Fibroblast of pulmonary artery (primary cell): ENCODE measurements around the gene CRAMP1.
"Not testable (repeated sequence)": the region's sequence is repeated elsewhere in the genome, so short reads cannot be mapped to it uniquely, and the experiment has no call there.

Experiments used
- DNase-seq: peaks from one replicate; pipeline ENCODE4 v3.0.0-alpha.2; 2010; ENCODE audit warnings: low read depth
- H3K4me3 ChIP-seq: replicated peaks from 2 replicates; pipeline ENCODE4 v1.5.1; 2011; ENCODE audit warnings: low read depth, mild to moderate bottlenecking, control low read depth, low read length, moderate library complexity
- TF ChIP-seq, protein P1 (sequence below): IDR thresholded peaks from 2 replicates; pipeline ENCODE4 v1.5.1; 2011; ENCODE audit warnings: mild to moderate bottlenecking, control low read depth, low read length, inconsistent platforms; ENCODE audit errors: missing control alignments

Gene CRAMP1

DNA sequence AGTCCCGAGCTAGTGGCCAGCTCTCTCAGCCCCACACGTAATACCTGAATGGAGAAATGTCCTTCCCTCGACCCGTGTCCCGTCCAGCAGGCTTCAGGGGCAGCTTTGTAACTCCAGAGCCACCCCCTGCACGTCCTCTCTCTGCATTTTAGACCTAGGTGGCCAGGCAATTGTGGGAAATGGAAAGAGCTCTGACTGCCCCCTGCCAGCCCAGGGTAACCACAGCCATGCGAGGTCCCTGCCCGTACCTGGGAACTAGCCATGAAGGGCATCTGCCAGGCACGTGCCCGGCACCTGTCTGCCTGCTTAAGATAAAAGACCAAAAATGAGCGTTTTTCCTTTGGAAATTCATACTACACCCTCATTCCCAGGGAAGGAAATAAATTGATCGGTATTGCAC lies 103.1 kb downstream of the CRAMP1 start:
- TF ChIP-seq, protein P1, sequence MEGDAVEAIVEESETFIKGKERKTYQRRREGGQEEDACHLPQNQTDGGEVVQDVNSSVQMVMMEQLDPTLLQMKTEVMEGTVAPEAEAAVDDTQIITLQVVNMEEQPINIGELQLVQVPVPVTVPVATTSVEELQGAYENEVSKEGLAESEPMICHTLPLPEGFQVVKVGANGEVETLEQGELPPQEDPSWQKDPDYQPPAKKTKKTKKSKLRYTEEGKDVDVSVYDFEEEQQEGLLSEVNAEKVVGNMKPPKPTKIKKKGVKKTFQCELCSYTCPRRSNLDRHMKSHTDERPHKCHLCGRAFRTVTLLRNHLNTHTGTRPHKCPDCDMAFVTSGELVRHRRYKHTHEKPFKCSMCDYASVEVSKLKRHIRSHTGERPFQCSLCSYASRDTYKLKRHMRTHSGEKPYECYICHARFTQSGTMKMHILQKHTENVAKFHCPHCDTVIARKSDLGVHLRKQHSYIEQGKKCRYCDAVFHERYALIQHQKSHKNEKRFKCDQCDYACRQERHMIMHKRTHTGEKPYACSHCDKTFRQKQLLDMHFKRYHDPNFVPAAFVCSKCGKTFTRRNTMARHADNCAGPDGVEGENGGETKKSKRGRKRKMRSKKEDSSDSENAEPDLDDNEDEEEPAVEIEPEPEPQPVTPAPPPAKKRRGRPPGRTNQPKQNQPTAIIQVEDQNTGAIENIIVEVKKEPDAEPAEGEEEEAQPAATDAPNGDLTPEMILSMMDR: no peak
- DNase-seq: no peak
- no peak overlapping the region for H3K4me3 ChIP-seq

GRCh38 chr16:1718236-1718635 lies 106.1 kb downstream of the CRAMP1 start:
- not testable (repeated sequence) for DNase-seq, H3K4me3 ChIP-seq

GRCh38 chr16:1719559-1720229 lies 107.5 kb downstream of the CRAMP1 start:
- H3K4me3 ChIP-seq, DNase-seq: not testable (repeated sequence)

- no peak for DNase-seq
Measured at GRCh38 chr16:1721372-1721771, 109.2 kb downstream of the CRAMP1 start.

DNA sequence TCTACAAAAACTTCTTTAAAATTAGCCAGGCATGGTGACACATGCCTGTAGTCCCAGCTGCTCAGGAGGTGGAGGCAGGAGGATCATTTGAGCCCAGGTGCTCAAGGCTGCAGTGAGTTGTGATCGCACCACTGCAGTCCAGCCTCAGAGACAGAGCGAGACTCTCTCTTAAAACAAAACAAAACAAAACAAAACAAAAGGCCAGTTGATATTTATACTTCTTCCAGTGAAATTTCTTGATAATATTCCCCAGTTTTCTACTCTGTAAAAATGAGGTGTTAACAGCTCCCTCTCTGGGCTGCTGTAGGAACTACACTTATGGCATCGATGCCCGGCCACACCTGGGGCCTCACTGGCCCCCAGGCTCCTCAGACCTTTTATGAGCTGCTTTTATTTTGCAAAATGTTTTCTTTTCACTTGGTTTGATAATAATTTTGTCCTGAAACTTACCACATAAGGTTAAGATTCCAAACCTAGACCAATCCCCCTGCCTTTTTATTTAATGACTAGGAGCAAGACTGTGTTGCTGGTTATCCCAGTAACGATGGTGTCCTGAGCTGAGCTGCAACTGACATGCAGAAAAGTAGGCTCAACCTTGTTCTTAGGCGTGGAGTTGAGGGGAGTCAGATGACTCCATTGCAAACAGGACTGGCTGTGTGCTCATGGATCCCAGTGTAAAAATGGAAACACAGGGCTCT lies 111.4 kb downstream of the CRAMP1 start:
- peak; percentile 54 for DNase-seq
- H3K4me3 ChIP-seq: no peak overlapping the region
- TF ChIP-seq, protein P1: peak; percentile 76

More at GRCh38 chr16:1721372-1721771, 109.2 kb downstream of the CRAMP1 start:
- no peak overlapping the region for H3K4me3 ChIP-seq
- TF ChIP-seq, protein P1: no peak

- no peak overlapping the region for H3K4me3 ChIP-seq
- no peak for DNase-seq
- TF ChIP-seq, protein P1: no peak
Measured at GRCh38 chr16:1724491-1724890, 112.3 kb downstream of the CRAMP1 start.

- TF ChIP-seq, protein P1: no peak
- no peak for DNase-seq
- H3K4me3 ChIP-seq: no peak overlapping the region
Measured at GRCh38 chr16:1726661-1727502, 114.7 kb downstream of the CRAMP1 start.
